SJSA1 (cell line): ENCODE data around the gene DESI2. TPM values are rescaled to one million over a fixed set of nuclear protein-coding genes. Genes with fewer than 3 reads are reported as not detected.
A peak's percentile ranks its signal among the peaks of the same experiment; 100 is the strongest.

Experiments used
- DNase-seq, 2 experiments: peaks; one replicate each; pipeline ENCODE4 v3.0.0-alpha.2; 2015 to 2020; ENCODE audit warnings: low spot score in 2 of 2, low read depth in 1 of 2
- H3K27ac ChIP-seq: fragments of 250-450 bp; sonication (Bioruptor Pico); 2 replicates; pipeline ENCODE4 v1.5.1; 2020; ENCODE audit warnings: mild to moderate bottlenecking, moderate library complexity
- H3K27me3 ChIP-seq: fragments of 250-450 bp; sonication (Bioruptor Pico); replicated peaks from 2 replicates; pipeline ENCODE4 v1.5.1; 2020; ENCODE audit warnings: mild to moderate bottlenecking, moderate library complexity
- H3K36me3 ChIP-seq: fragments of 250-450 bp; sonication (Bioruptor Pico); 2 replicates; pipeline ENCODE4 v1.5.1; 2020; ENCODE audit warnings: mild to moderate bottlenecking
- H3K4me1 ChIP-seq: fragments of 250-450 bp; sonication (Bioruptor Pico); replicated peaks from 2 replicates; pipeline ENCODE4 v1.6.1; 2021; ENCODE audit warnings: mild to moderate bottlenecking
- H3K4me3 ChIP-seq: fragments of 250-450 bp; sonication (Bioruptor Pico); 2 replicates; pipeline ENCODE4 v1.5.1; 2020; ENCODE audit warnings: mild to moderate bottlenecking
- H3K9me3 ChIP-seq: fragments of 250-450 bp; sonication (Bioruptor Pico); replicated peaks from 2 replicates; pipeline ENCODE4 v1.5.1; 2020; ENCODE audit warnings: mild to moderate bottlenecking
- total RNA-seq: library from RNA; depleted of rRNA; stranded (reverse); fragments of >200 nt; shearing (Covaris generic); gene quantifications from 2 replicates; pipeline ENCODE4 v1.2.3, GENCODE V29; 2014; rRNA removed

Gene DESI2
- total RNA-seq: 84.4 and 85.8 TPM in 2 replicates

DNA sequence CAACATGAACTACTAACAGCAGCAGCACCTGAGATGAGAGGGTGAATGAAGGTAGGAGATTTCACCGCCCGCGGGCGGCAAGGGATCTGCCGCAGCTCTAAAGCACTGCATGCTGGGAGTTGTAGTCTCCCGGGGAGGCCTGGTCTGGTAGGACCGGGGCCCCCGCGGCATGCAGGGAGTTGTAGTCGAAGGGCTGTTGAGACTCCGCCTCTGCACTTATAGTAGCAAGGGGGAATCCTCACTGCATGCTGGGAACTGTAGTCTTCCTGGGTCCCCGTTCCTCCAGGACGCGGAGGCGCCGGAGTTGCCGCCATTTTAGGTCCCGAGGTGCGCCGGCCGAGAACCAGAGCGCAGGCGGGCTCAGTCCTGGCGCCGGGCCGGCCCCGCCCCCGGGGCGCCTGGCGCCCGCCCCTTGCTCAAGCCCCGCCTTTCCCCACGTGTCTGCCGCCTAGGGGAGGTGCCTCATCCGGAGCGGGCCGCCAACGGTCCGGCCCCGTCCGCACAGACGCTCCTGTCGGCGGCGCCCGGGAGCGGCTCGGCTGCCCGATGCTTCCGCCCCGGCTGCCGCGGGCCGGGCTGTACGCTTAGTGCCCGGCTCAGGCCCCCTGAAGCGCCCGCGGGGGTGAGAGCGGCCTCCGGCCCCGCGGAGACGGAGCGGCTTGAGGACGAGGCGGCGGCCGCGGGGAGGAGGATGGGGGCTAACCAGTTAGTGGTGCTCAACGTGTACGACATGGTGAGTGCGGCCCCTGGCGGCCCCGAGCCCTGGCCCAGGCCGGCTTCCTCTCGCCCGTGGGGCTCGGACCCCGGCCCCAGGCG lies at the start of gene DESI2:
DESI2 (plus strand) TSS at position 504 of the 816 bp plus-strand sequence; CDS start at position 692, 188 bp downstream.
- DNase-seq: peak; percentile 99
- Histone ChIP-seq H3K9me3 (no peaks in the 10 kb centered on the region), H3K36me3 (peaks cover 16% of the 10 kb centered on the region), H3K4me3 (peak within 1 kb of the TSS; percentile 81), H3K27me3 (no peaks in the 10 kb centered on the region), H3K4me1 (peaks cover 17% of the 10 kb centered on the region), H3K27ac (peak within 1 kb of the TSS; percentile 72)

DNA sequence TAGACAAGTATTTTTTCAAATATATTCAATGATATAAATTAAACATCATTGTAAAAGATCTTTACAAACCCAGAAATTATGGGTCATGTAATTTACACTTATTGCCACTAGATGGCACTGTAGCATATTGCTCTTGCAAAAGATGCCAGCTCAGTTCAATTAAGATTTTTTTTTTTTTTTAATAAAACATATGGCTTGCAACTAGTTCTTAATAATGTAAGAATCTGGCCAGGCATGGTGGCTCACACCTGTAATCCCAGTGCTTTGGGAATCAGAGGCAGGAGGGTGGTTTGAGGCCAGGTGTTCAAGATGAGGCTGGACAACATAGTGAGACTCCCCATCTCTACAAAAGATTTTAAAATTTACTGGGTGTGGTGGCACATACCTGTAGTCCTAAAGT lies 49.4 kb upstream of the DESI2 start:
- Histone ChIP-seq H3K4me1 (peaks cover 9% of the 10 kb centered on the region), H3K4me3 (no peak overlapping the region), H3K36me3 (no peaks in the 10 kb centered on the region), H3K9me3 (no peaks in the 10 kb centered on the region), H3K27ac (no peak overlapping the region), H3K27me3 (no peaks in the 10 kb centered on the region)
- peak in 1 of 2 experiments; percentile 21 for DNase-seq

DNA sequence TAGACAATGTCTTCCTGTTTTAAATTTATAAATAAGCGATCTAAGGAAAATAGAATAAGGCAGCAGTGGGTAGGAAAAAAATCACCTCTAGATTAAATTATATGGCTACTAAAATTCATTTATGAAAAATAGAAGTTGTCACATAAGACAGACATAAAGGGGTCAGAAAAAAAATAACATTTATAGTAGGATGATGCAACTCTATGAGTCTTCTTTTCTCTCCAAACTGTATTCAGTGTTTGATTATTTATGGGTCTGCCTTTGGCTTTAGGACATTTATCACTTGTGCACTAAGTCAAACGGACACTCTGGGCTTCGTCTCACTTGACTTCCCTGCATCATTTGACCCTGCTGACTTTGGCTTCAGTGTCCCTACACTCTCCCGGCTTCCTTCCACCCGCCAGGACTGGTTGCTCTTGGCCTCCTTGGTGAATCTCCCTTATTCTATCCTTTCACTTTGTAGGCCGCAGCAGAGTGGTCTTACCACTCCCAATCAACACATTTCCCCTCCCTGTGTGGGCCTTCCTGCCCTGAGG lies 47.0 kb upstream of the DESI2 start:
- Histone ChIP-seq H3K36me3 (no peaks in the 10 kb centered on the region), H3K4me3 (no peak overlapping the region), H3K4me1 (no peaks in the 10 kb centered on the region), H3K27me3 (no peaks in the 10 kb centered on the region), H3K9me3 (no peaks in the 10 kb centered on the region), H3K27ac (no peak overlapping the region)
- no peak for DNase-seq

- H3K4me1 ChIP-seq: no peaks in the 10 kb centered on the region
- no peaks in the 10 kb centered on the region for H3K9me3 ChIP-seq
- no peak overlapping the region for H3K27ac ChIP-seq
- H3K36me3 ChIP-seq: no peaks in the 10 kb centered on the region
- DNase-seq: no peak
- H3K27me3 ChIP-seq: no peaks in the 10 kb centered on the region
- H3K4me3 ChIP-seq: no peak overlapping the region
These were observed 38.7 kb upstream of the DESI2 start for GRCh38 chr1:244614113-244614836.

DNA sequence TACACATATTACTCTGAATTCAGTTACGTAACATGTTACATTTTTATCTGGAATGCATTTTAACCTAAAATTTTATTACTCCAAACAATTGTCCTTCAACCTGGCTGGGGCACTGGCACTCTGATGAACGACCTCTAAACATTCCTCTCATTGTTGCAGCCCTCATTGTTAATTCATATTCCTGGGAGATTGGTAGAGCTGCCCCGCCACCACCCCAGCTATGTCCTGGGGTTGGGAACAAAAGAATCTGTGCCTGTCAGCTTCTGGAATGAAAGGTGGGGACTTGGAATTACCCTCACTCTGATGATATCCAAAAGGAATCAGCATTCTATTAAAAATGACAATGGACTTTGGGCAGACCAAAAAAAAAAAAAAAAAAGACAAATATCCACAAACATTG lies 38.0 kb upstream of the DESI2 start:
- Histone ChIP-seq H3K27ac (no peak overlapping the region), H3K36me3 (no peaks in the 10 kb centered on the region), H3K9me3 (no peaks in the 10 kb centered on the region), H3K4me1 (no peaks in the 10 kb centered on the region), H3K4me3 (no peak overlapping the region), H3K27me3 (no peaks in the 10 kb centered on the region)
- DNase-seq: no peak

DNA sequence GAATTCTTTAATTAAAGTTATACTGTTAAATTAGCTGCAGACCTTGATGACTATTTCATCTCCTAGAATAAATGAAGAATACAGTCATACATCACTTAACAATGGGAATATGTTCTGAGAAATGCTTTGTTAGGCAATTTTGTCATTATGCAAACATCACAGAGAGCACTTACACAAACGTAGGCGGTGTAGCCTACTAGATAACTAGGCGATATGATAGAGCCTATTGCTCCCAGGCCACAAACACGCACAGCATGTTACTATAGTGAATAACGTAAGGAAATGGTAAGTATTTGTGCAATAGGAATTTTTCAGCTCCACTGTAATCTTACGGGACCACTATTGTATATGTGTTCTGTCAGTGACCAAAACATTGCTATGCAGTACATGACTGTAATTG lies 37.6 kb upstream of the DESI2 start:
- no peak for DNase-seq
- no peaks in the 10 kb centered on the region for H3K36me3 ChIP-seq
- H3K27me3 ChIP-seq: no peaks in the 10 kb centered on the region
- H3K9me3 ChIP-seq: no peaks in the 10 kb centered on the region
- H3K4me1 ChIP-seq: no peaks in the 10 kb centered on the region
- no peak overlapping the region for H3K27ac ChIP-seq
- no peak overlapping the region for H3K4me3 ChIP-seq

GRCh38 chr1:244626709-244627108 lies 26.2 kb upstream of the DESI2 start:
- DNase-seq: no peak
- H3K9me3 ChIP-seq: no peaks in the 10 kb centered on the region
- 0 out of 2 replicates have a peak, but pooled peaks cover 6% of the 10 kb centered on the region for H3K27me3 ChIP-seq
- H3K36me3 ChIP-seq: no peaks in the 10 kb centered on the region
- H3K4me1 ChIP-seq: no peaks in the 10 kb centered on the region
- no peak overlapping the region for H3K4me3 ChIP-seq
- no peak overlapping the region for H3K27ac ChIP-seq

DNA sequence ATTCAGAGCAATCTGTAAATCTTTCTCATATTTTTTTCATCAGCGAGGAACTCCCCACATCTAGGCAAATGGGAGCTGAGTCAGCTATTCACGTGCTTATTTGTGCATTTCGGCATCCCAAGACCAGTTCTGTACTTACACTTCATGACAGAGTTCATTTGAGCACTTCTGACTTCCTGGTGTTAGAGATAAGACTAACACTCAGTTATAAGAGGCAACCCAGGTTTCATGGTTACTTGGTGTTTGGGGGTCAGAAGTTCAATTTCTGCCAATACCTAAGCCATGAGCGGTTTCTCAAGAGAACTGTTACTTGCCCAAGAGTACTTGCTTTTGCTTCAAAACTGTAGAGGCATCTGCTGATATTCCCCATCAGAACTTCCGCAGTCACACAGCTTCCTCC lies 24.1 kb upstream of the DESI2 start:
- no peaks in the 10 kb centered on the region for H3K36me3 ChIP-seq
- H3K27me3 ChIP-seq: 0 out of 2 replicates have a peak, but pooled peaks cover 6% of the 10 kb centered on the region
- H3K4me3 ChIP-seq: no peak overlapping the region
- H3K27ac ChIP-seq: no peak overlapping the region
- no peaks in the 10 kb centered on the region for H3K4me1 ChIP-seq
- no peaks in the 10 kb centered on the region for H3K9me3 ChIP-seq
- DNase-seq: no peak

- no peak overlapping the region for H3K27ac ChIP-seq
- no peak overlapping the region for H3K4me3 ChIP-seq
- DNase-seq: no peak
- H3K27me3 ChIP-seq: 0 out of 2 replicates have a peak, but pooled peaks cover 3% of the 10 kb centered on the region
- no peaks in the 10 kb centered on the region for H3K36me3 ChIP-seq
- H3K4me1 ChIP-seq: no peaks in the 10 kb centered on the region
- no peaks in the 10 kb centered on the region for H3K9me3 ChIP-seq
These were observed 19.8 kb upstream of the DESI2 start for GRCh38 chr1:244633140-244633539.

DNA sequence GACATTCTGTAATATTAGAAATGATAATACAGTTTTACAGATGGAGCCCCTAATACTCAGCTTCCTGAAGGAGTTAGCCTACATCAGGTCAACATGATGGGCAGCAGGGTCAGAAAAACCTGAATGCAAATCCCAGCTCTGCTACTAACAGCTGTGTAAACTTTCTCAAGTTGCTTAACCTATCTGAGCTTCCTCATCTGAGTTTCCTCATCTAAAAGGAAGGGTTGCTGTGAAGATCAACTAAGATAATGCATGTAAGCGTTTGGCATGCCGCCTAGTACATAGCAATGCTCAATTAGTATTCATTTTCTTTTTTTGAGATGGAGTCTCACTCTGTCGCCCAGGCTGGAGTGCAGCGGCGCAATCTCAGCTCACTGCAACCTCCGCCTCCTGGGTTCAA lies 18.4 kb upstream of the DESI2 start:
- Histone ChIP-seq H3K27ac (no peak overlapping the region), H3K4me3 (no peak overlapping the region), H3K9me3 (no peaks in the 10 kb centered on the region), H3K4me1 (no peaks in the 10 kb centered on the region), H3K36me3 (no peaks in the 10 kb centered on the region), H3K27me3 (0 out of 2 replicates have a peak, but pooled peaks cover 3% of the 10 kb centered on the region)
- no peak for DNase-seq

- no peak overlapping the region for H3K27ac ChIP-seq
- H3K4me1 ChIP-seq: no peaks in the 10 kb centered on the region
- H3K27me3 ChIP-seq: peaks cover 5% of the 10 kb centered on the region; the same call in 1 of the 2 replicates
- H3K4me3 ChIP-seq: no peak overlapping the region
- no peaks in the 10 kb centered on the region for H3K36me3 ChIP-seq
- no peaks in the 10 kb centered on the region for H3K9me3 ChIP-seq
- no peak for DNase-seq
These were observed 16.3 kb upstream of the DESI2 start for GRCh38 chr1:244636488-244637259.

DNA sequence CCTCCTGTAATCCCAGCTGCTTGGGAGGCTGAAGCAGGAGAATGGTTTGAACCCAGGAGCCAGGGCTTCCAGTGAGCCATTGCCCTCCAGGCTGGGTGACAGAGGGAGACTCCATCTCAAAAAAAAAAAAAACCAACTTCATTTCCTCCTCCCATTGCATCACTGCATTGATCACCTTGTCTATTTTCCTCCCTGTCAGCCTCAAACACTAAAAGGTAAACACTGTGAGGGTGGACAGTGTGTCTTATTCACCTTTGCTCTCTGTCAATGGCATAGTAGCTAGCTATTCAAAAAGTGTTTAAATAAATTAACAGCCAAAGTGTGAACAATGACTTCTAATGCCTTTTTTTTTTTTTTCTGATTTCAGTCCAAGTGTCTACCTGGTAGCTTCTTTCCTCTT lies 13.4 kb upstream of the DESI2 start:
- Histone ChIP-seq H3K27ac (no peak overlapping the region), H3K27me3 (peaks cover 12% of the 10 kb centered on the region; the same call in 1 of the 2 replicates), H3K4me3 (no peak overlapping the region), H3K36me3 (no peaks in the 10 kb centered on the region), H3K4me1 (no peaks in the 10 kb centered on the region), H3K9me3 (no peaks in the 10 kb centered on the region)
- DNase-seq: no peak

GRCh38 chr1:244640917-244641316 lies 12.0 kb upstream of the DESI2 start:
- no peak for DNase-seq
- Histone ChIP-seq H3K4me1 (no peaks in the 10 kb centered on the region), H3K27ac (no peak overlapping the region), H3K9me3 (no peaks in the 10 kb centered on the region), H3K27me3 (peaks cover 12% of the 10 kb centered on the region; the same call in 1 of the 2 replicates), H3K36me3 (no peaks in the 10 kb centered on the region), H3K4me3 (no peak overlapping the region)
